GM18499 (cell line): ENCODE measurements around the gene EIF3A.
"Not testable (repeated sequence)": the region's sequence is repeated elsewhere in the genome, so short reads cannot be mapped to it uniquely, and the experiment has no call there.

Experiments used
- ATAC-seq: cut with Tn5 transposase; IDR thresholded peaks from one replicate; pipeline ENCODE4 v1.9.1; 2021; ENCODE audit warnings: moderate number of reproducible peaks; ENCODE audit not compliant: insufficient read depth, unreplicated experiment

EIF3A gene

GRCh38 chr10:119080521-119081259 is at the start of gene EIF3A:
Gene EIF3A, minus strand, starts transcription at chr10:119080817. Its CDS starts 141 bp downstream, at chr10:119080676.
- peak; percentile 43 for ATAC-seq

GRCh38 chr10:119129721-119130120 is 49.1 kb upstream of the EIF3A start:
- ATAC-seq: no peak

- ATAC-seq: no peak
These were observed 45.3 kb upstream of the EIF3A start for GRCh38 chr10:119125942-119126341.

- no peak for ATAC-seq
These were observed 40.3 kb upstream of the EIF3A start for GRCh38 chr10:119120875-119121274.

GRCh38 chr10:119120413-119120867 is 39.8 kb upstream of the EIF3A start:
- peak; percentile 88 for ATAC-seq

GRCh38 chr10:119119400-119119799 is 38.8 kb upstream of the EIF3A start:
- no peak for ATAC-seq

GRCh38 chr10:119118231-119118630 is 37.6 kb upstream of the EIF3A start:
- ATAC-seq: no peak

- ATAC-seq: no peak
These were observed 35.8 kb upstream of the EIF3A start for GRCh38 chr10:119116326-119116951.

GRCh38 chr10:119115926-119116325 is 35.3 kb upstream of the EIF3A start:
- no peak for ATAC-seq

- ATAC-seq: no peak
These were observed 33.4 kb upstream of the EIF3A start for GRCh38 chr10:119113751-119114732.

GRCh38 chr10:119112056-119112455 is 31.4 kb upstream of the EIF3A start:
- no peak for ATAC-seq

GRCh38 chr10:119107771-119108170 is 27.2 kb upstream of the EIF3A start:
- ATAC-seq: not testable (repeated sequence)

- not testable (repeated sequence) for ATAC-seq
These were observed 26.5 kb upstream of the EIF3A start for GRCh38 chr10:119107106-119107505.

GRCh38 chr10:119105899-119106298 is 25.3 kb upstream of the EIF3A start:
- ATAC-seq: not testable (repeated sequence)

- ATAC-seq: no peak
These were observed 24.5 kb upstream of the EIF3A start for GRCh38 chr10:119105155-119105554.

- no peak for ATAC-seq
These were observed 24.0 kb upstream of the EIF3A start for GRCh38 chr10:119104654-119105015.

GRCh38 chr10:119103903-119104653 is 23.5 kb upstream of the EIF3A start, which contains the start of gene DENND10:
Gene DENND10, plus strand, starts transcription at chr10:119104113. Its CDS starts 30 bp downstream, at chr10:119104143.
- ATAC-seq: no peak

GRCh38 chr10:119103241-119103902 is 22.8 kb upstream of the EIF3A start:
- no peak for ATAC-seq

GRCh38 chr10:119101366-119102098 is 20.9 kb upstream of the EIF3A start:
- no peak for ATAC-seq
